ENCODE results near the gene CFB.
"Not testable (repeated sequence)": the region's sequence is repeated elsewhere in the genome, so short reads cannot be mapped to it uniquely, and the experiment has no call there.

Gene CFB

GRCh38 chr6:31945507-31946369 lies at the start of gene CFB:
CFB (plus strand) TSS chr6:31946095; CDS start chr6:31946222, 127 bp downstream.
- peak; percentile 31 for DNase-seq

GRCh38 chr6:31896493-31896855 lies 49.4 kb upstream of the CFB start:
- no peak for DNase-seq

GRCh38 chr6:31896856-31897611 lies 48.9 kb upstream of the CFB start:
- no peak for DNase-seq

- peak; percentile 81 for DNase-seq
These were observed 48.1 kb upstream of the CFB start, which contains the start of gene EHMT2 for GRCh38 chr6:31897612-31898382. EHMT2 (minus strand) TSS chr6:31897698; CDS start chr6:31897677, 21 bp downstream.

DNA sequence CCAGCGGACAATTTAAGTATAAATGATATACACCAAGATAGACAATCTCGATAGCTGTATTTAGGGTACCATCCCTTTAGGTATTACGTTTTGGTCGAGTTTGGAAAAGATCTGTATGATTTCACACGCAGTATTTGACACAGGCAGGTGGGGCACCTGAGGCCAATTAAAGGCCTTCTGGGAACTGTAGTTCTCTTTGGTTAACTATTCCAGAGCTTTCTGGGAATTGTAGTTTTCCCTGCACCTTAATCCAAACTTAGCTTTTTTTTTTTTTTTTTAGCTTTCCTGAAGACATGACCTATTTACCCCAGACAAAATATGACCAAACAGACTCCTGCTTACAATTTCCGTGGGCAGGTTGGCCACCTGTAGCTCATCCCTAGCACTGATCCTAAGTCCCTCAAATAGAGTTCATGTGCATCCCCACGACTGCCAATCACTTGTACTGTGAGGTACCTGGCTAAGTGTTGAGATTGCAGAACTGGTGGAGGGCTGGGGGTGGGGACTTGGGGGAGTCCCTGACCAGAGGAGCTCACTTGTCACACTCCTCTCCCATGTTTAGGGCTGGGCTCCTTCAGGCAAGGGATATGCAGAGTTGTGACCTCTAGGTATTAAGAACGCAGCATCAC lies 47.4 kb upstream of the CFB start:
- peak; percentile 66 for DNase-seq

DNA sequence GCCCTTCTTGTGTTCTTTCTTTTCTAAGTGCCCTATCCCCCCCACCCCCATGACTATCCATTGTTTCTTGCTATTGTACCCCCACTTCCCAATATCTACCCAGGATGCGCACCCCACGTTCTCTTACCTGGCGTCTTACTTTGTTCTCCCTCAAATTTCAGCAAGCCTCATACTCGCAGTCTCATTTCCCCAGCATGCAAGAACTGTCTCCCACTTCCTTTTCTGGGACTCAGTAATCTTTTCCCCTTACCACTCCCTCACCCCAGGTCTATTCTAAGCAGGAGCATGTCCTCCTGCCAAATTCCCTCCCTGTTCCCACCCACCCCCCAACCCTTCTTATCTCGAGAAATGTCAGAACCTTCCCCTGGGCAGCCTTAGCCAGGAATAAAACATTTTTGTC lies 46.7 kb upstream of the CFB start:
- no peak for DNase-seq

GRCh38 chr6:31899882-31900722 lies 45.8 kb upstream of the CFB start:
- no peak for DNase-seq

DNA sequence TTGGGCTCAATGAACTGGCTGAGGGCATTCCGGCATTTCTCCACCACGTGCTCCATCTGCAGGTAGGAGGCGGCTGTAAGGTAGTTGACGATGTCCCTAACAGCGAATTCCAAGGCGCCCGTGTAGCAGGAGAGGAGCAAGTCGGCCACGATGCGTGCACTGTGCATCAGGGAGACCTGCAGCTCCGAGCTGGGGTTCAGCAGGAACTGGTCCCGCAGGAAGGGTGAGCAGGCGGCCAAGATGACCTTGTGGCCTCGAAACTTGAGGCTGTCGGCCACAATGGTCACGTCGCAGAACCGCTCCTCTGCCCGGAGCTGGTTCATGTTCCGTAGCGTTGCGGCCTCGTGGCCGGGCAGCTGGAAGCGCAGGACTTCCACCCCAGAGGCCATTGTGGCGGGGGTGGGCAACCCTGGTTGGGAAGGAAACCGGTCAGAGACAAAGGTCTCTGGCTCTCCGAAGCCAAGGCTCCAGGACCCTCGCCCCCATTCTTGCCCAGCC lies 44.9 kb upstream of the CFB start:
- DNase-seq: no peak

DNA sequence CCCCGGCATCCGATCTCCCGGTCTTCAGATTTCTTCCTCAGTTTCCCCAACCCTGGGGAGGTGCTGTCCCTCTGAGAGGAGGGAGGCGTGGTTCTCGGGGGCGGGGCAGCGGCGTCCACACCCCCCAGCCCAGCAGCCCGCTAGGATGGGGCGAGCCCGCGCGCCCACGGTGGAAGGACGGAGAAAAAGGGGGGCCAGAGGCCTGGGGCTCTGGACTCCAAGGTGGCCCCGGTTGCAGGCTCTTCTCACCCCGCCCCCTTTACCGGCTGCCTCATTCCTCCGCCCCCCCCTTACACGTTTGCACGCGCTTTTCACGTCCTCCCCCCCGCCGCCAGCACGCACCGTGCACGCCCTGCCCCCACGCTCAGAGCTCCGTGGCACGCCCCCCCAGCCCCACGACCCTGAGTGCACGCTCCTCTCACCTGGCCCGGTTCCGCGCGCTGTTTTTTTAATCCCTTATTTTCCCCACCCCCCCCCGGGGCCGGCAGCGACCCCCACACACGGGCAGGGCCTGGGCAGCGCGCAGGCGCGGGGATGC lies 44.4 kb upstream of the CFB start:
- peak; percentile 30 for DNase-seq

GRCh38 chr6:31901953-31902643 lies 43.8 kb upstream of the CFB start, which contains the start of gene ZBTB12:
ZBTB12 (minus strand) TSS chr6:31902086; CDS start chr6:31901305, 781 bp downstream.
- DNase-seq: peak; percentile 92

DNA sequence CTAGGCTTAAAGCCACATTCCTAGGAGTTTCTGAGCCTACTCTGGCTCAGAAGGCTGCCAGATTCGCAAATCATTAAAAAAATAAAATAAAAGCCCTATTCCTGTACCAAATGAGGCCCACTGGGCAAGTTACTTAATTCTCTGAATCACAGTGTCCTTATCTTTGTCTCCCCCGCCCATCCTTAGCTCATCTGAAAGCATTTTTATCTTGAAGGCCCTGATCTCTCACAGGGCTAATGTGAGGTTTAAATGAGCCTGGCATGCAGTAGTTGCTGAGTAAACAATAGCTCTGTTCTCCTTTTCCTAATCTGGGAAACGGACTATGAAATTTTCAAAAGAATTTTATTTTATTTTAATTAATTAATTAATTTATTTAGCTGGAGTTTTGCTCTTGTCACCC lies 41.9 kb upstream of the CFB start:
- no peak for DNase-seq

- DNase-seq: no peak
These were observed 40.9 kb upstream of the CFB start for GRCh38 chr6:31905041-31905440.

GRCh38 chr6:31906122-31906521 lies 39.8 kb upstream of the CFB start:
- DNase-seq: peak; percentile 17

DNA sequence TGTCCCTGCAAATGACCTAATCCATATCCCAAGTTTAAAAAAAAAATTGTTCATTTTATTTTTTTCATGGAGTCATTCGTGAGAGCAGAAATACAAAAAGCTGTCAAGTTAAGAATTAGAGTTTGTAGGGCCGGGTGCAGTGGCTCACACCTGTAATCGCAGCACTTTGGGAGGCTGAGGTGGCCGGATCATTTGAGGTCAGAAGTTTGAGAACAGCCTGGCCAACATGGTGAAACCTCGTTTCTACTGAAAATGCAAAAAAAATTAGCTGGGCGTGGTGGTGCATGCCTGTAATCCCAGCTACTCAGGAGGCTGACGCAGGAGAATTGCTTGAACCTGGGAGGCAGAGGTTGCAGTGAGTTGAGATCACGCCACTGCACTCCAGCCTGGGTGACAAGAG lies 39.2 kb upstream of the CFB start:
- DNase-seq: not testable (repeated sequence)

DNA sequence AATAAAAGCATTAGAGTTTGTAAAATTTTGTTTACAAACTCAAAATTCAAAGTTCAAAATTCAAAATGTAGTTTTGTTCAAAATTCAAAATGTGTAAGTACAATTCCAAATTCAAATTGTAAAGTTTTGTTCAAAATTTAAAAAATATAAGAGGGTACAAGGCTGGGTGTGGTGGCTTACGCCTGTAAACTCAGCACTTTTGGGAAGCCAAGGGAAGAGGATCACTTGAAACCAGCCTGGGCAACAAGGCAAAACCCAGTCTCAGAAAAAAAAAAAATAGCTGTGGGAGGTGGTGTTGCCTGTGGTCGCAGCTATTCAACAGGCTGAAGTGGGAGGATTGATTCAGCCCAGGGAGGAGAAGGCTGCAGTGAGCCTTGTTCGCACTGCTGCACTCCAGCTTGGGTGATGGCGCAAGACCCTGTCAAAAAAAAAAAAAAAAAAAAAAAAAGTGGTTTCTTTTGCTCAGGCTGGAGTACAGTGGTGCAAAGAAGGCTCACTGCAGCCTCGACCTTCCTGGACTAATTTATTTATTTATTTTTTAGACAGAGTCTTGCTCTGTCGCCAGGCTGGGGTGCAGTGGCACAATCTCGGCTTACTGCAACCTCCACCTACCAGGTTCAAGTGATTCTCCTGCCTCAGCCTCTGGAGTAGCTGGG lies 38.6 kb upstream of the CFB start:
- peak; percentile 30 for DNase-seq

DNA sequence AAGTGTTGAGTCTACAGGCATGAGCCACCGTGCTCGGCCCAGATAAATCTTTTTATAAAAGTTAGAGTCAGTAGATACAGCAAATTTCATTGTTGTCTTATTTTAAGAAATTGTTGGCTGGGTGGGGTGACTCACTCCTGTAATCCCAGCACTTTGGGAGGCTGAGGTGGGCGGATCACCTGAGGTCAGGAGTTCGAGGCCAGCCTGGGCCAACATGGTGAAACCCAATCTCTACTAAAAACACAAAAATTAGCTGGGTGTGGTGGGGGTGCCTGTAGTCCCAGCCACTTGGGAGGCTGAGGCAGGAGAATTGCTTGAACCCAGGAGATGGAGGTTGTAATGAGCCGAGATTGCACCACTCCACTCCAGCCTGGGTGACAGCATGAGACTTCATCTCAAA lies 37.6 kb upstream of the CFB start:
- not testable (repeated sequence) for DNase-seq

DNA sequence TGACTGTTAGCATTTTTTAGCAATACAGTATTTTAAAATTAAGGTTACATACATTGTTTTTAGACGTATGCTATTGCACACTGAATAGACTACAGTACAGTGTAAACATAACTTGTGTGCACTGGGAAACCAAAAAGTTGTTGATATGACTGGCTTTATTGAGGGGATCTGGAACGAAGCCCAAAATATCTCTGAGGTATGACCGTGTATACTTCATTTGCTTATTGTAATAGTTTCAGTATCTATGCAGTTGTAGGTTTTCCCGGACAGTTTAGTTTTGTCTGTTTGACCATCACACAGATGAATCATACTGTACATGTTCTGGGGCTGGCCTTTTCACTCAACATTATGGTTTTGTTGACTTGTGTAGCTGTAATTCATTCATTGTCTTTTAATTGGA lies 37.1 kb upstream of the CFB start:
- DNase-seq: peak; percentile 23

GRCh38 chr6:31909298-31909697 lies 36.6 kb upstream of the CFB start:
- not testable (repeated sequence) for DNase-seq

DNA sequence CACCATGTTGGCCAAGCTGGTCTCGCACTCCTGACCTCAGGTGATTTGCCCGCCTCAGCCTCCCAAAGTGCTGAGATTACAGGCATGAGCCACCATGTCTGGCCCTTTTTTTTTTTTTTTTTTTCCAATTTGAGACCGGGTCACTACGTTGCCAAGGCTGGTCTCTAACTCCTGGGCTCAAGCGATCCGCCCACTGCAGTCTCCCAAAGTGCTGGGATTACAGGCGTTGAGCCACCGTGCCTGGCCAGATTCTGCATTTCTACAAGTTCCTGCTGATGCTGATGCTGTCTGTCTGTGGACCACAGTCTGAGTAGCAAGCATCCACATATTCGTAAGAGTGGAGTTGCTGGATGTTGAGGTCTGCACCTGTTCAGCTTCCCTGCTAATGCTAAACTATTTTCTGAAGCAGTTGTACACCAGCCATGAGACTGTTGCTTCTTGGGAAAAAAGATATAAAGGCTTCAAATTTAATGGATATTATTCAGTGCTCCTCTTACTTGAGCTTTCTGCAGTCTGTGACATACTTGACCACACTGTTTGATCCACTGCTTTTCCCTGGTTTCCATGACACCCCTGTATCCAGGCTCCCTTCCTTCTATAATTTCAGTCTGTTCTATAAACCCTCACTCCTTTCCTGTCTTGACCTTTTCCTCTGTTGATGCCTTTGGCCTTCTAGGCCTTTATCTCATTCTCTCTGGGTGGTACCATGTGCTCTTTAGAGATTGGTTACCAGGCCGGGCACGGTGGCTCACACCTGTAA lies 33.9 kb upstream of the CFB start:
- no peak for DNase-seq

All from DMS79 treated with DMSO at 0.1 percent for 48 hours (cell line).